ENCODE measurements around the gene CDC42EP4. TPM values are rescaled to one million over a fixed set of nuclear protein-coding genes. Genes with fewer than 3 reads are reported as not detected.

CDC42EP4 gene
- total RNA-seq, 8 experiments from 2014 or later, result 26.2 to 77.6 (median 39.6) TPM

- no peak overlapping the region for H3K27ac ChIP-seq
- WGBS, 10 experiments, result 83 to 100% (median 100%) methylated on average over 1 of the region's 3 CpGs; no CpG with 5 or more reads in 7 of the 10 experiments
- in situ Hi-C loops (cut with MboI; ENCODE audit: low pct_unique_long_range_greater_than_20kb in 2 of 9, low sequenced_read_pairs in 9 of 9, unreplicated experiment in 9 of 9), result loop anchor here in 6 of 9 experiments (10.0 to 25.0 kb wide), 5 partner anchors 89 to 789 kb away; partner anchors contain the start of gene CPSF4L (in 3 of the 6)
These were observed 40.0 kb upstream of the CDC42EP4 start for GRCh38 chr17:73351764-73352163.

GRCh38 chr17:73350864-73351263 is 39.1 kb upstream of the CDC42EP4 start:
- Histone ChIP-seq H3K4me1 (replicated peaks in 1 of 2) (peaks cover 32 to 45% of the 10 kb centered on the region in 2 donors), H3K4me3 (no peak overlapping the region), H3K27ac (no peak overlapping the region)
- in situ Hi-C loops (cut with MboI; ENCODE audit: low pct_unique_long_range_greater_than_20kb in 2 of 9, low sequenced_read_pairs in 9 of 9, unreplicated experiment in 9 of 9), result loop anchor here in 6 of 9 experiments (10.0 to 25.0 kb wide), 5 partner anchors 89 to 789 kb away; partner anchors contain the start of gene CPSF4L (in 3 of the 6)
- 86 to 100% (median 100%) methylated on average over 1 to 4 of the region's 5 CpGs; no CpG with 5 or more reads in 3 of the 10 experiments for WGBS, 10 experiments
- no peak for ATAC-seq (replicated peaks in 6 of 8)

More at GRCh38 chr17:73351764-73352163, 40.0 kb upstream of the CDC42EP4 start:
- no peak for ATAC-seq (replicated peaks in 6 of 8)
- Histone ChIP-seq H3K4me3 (no peak overlapping the region), H3K4me1 (replicated peaks in 1 of 2) (peaks cover 35 to 45% of the 10 kb centered on the region in 2 donors)

- Histone ChIP-seq H3K4me1 (replicated peaks in 1 of 2) (peaks cover 31 to 43% of the 10 kb centered on the region in 2 donors), H3K27ac (peak overlapping the region; percentile 27 to 71), H3K4me3 (no peak overlapping the region)
- 90 to 100% methylated on average over 2 to 7 of the region's 9 CpGs; no CpG with 5 or more reads in 8 of the 10 experiments for WGBS, 10 experiments
- no peak for ATAC-seq (replicated peaks in 6 of 8)
- in situ Hi-C loops (cut with MboI; ENCODE audit: low pct_unique_long_range_greater_than_20kb in 2 of 9, low sequenced_read_pairs in 9 of 9, unreplicated experiment in 9 of 9), result loop anchor here in 6 of 9 experiments (10.0 to 25.0 kb wide), 5 partner anchors 87 to 787 kb away; partner anchors contain the start of gene CPSF4L (in 3 of the 6)
These were observed 37.8 kb upstream of the CDC42EP4 start for GRCh38 chr17:73349647-73350046.

- H3K27ac ChIP-seq, result peak overlapping the region; percentile 27 to 71
- peaks cover 36 to 43% of the 10 kb centered on the region in 2 donors for H3K4me1 ChIP-seq (replicated peaks in 1 of 2)
- no peak overlapping the region for H3K4me3 ChIP-seq
- WGBS, 10 experiments, result 0 to 100% (median 75%) methylated on average over 1 to 4 of the region's 6 CpGs; no CpG with 5 or more reads in 5 of the 10 experiments
- peak in 6 of 8 experiments; percentile 60 to 75 (median 67) for ATAC-seq (replicated peaks in 6 of 8)
- in situ Hi-C loops (cut with MboI; ENCODE audit: low pct_unique_long_range_greater_than_20kb in 2 of 9, low sequenced_read_pairs in 9 of 9, unreplicated experiment in 9 of 9), result no loop called here
These were observed 37.3 kb upstream of the CDC42EP4 start for GRCh38 chr17:73349138-73349537.

GRCh38 chr17:73348829-73349095 is 37.0 kb upstream of the CDC42EP4 start:
- WGBS, 10 experiments, result 56 to 100% (median 92%) methylated on average over 1 to 3 of the region's 4 CpGs; no CpG with 5 or more reads in 7 of the 10 experiments
- no peak overlapping the region for H3K4me3 ChIP-seq

GRCh38 chr17:73348018-73348828 is 36.4 kb upstream of the CDC42EP4 start:
- WGBS, 10 experiments, result 20 to 100% (median 78%) methylated on average over 1 to 4 of the region's 19 CpGs; no CpG with 5 or more reads in 4 of the 10 experiments
- Histone ChIP-seq H3K4me1 (replicated peaks in 1 of 2) (peaks cover 44 to 50% of the 10 kb centered on the region in 2 donors), H3K4me3 (no peak overlapping the region), H3K27ac (peak overlapping the region in 1 of 2 donors; percentile 12)
- peak in 4 of 8 experiments; percentile 11 to 27 (median 19) for ATAC-seq (replicated peaks in 6 of 8)
- in situ Hi-C loops (cut with MboI; ENCODE audit: low pct_unique_long_range_greater_than_20kb in 2 of 9, low sequenced_read_pairs in 9 of 9, unreplicated experiment in 9 of 9), result no loop called here

More at GRCh38 chr17:73348829-73349095, 37.0 kb upstream of the CDC42EP4 start:
- Histone ChIP-seq H3K4me1 (replicated peaks in 1 of 2) (peaks cover 40 to 46% of the 10 kb centered on the region in 2 donors), H3K27ac (peak overlapping the region; percentile 27 to 71)
- in situ Hi-C loops (cut with MboI; ENCODE audit: low pct_unique_long_range_greater_than_20kb in 2 of 9, low sequenced_read_pairs in 9 of 9, unreplicated experiment in 9 of 9), result no loop called here
- peak in 1 of 8 experiments; percentile 48 for ATAC-seq (replicated peaks in 6 of 8)

GRCh38 chr17:73347351-73347750 is 35.5 kb upstream of the CDC42EP4 start:
- Histone ChIP-seq H3K4me1 (replicated peaks in 1 of 2) (peaks cover 52 to 58% of the 10 kb centered on the region in 2 donors), H3K4me3 (no peak overlapping the region), H3K27ac (peak overlapping the region in 1 of 2 donors; percentile 12)
- no peak for ATAC-seq (replicated peaks in 6 of 8)
- in situ Hi-C loops (cut with MboI; ENCODE audit: low pct_unique_long_range_greater_than_20kb in 2 of 9, low sequenced_read_pairs in 9 of 9, unreplicated experiment in 9 of 9), result no loop called here
- WGBS, 10 experiments, result 17 to 100% (median 73%) methylated on average over 1 to 4 of the region's 5 CpGs; no CpG with 5 or more reads in 7 of the 10 experiments

- Histone ChIP-seq H3K27ac (peak overlapping the region in 1 of 2 donors; percentile 8), H3K4me3 (no peak overlapping the region), H3K4me1 (replicated peaks in 1 of 2) (peaks cover 58 to 65% of the 10 kb centered on the region in 2 donors)
- in situ Hi-C loops (cut with MboI; ENCODE audit: low pct_unique_long_range_greater_than_20kb in 2 of 9, low sequenced_read_pairs in 9 of 9, unreplicated experiment in 9 of 9), result no loop called here
- ATAC-seq (replicated peaks in 6 of 8), result no peak
- WGBS, 10 experiments, result 8 to 80% (median 71%) methylated on average over 1 to 11 of the region's 12 CpGs; no CpG with 5 or more reads in 2 of the 10 experiments
These were observed 34.8 kb upstream of the CDC42EP4 start for GRCh38 chr17:73346501-73347162.

- peaks cover 62 to 66% of the 10 kb centered on the region in 2 donors for H3K4me1 ChIP-seq (replicated peaks in 1 of 2)
- peak overlapping the region; percentile 92 to 99 for H3K27ac ChIP-seq
- peak in 5 of 8 experiments; percentile 1 to 23 (median 16) for ATAC-seq (replicated peaks in 6 of 8)
- H3K4me3 ChIP-seq, result peak overlapping the region in 1 of 5 donors; percentile 12
- in situ Hi-C loops (cut with MboI; ENCODE audit: low pct_unique_long_range_greater_than_20kb in 2 of 9, low sequenced_read_pairs in 9 of 9, unreplicated experiment in 9 of 9), result no loop called here
- 24 to 71% (median 55%) methylated on average over 2 to 6 of the region's 11 CpGs; no CpG with 5 or more reads in 4 of the 10 experiments for WGBS, 10 experiments
These were observed 32.1 kb upstream of the CDC42EP4 start for GRCh38 chr17:73343739-73344454.

- ATAC-seq (replicated peaks in 6 of 8), result peak; percentile 50 to 75 (median 69)
- 0 to 20% (median 3%) methylated on average over 2 to 8 of the region's 17 CpGs; no CpG with 5 or more reads in 6 of the 10 experiments for WGBS, 10 experiments
- in situ Hi-C loops (cut with MboI; ENCODE audit: low pct_unique_long_range_greater_than_20kb in 2 of 9, low sequenced_read_pairs in 9 of 9, unreplicated experiment in 9 of 9), result no loop called here
- H3K4me1 ChIP-seq (replicated peaks in 1 of 2), result peaks cover 61 to 69% of the 10 kb centered on the region in 2 donors
- H3K4me3 ChIP-seq, result peak overlapping the region in 2 of 5 donors; percentile 6 to 12
- peak overlapping the region; percentile 92 to 99 for H3K27ac ChIP-seq
These were observed 31.4 kb upstream of the CDC42EP4 start for GRCh38 chr17:73343168-73343634.

GRCh38 chr17:73342541-73343167 is 30.9 kb upstream of the CDC42EP4 start:
- 33 to 43% methylated on average over 1 of the region's 7 CpGs; no CpG with 5 or more reads in 8 of the 10 experiments for WGBS, 10 experiments
- H3K4me3 ChIP-seq, result peak overlapping the region in 3 of 5 donors; percentile 6 to 16 (median 12)
- peak overlapping the region; percentile 92 to 99 for H3K27ac ChIP-seq
- ATAC-seq (replicated peaks in 6 of 8), result peak in 2 of 8 experiments; percentile 10 to 29
- in situ Hi-C loops (cut with MboI; ENCODE audit: low pct_unique_long_range_greater_than_20kb in 2 of 9, low sequenced_read_pairs in 9 of 9, unreplicated experiment in 9 of 9), result no loop called here
- H3K4me1 ChIP-seq (replicated peaks in 1 of 2), result peaks cover 61 to 69% of the 10 kb centered on the region in 2 donors
